Activated T-cell treated with anti-CD3 and anti-CD28 coated beads, Interleukin-2, amount 50 U/mL, for 4 hours (primary cell): ENCODE measurements around the gene CHCHD6. TPM values are rescaled to one million over a fixed set of nuclear protein-coding genes. Genes with fewer than 3 reads are reported as not detected.

Experiments used
- ATAC-seq, 2 donors: fragments of 200-7000 bp; cut with Tn5 transposase; one replicate each; pipeline ENCODE4 v1.10.0; 2021
- DNase-seq: peaks from one replicate; pipeline ENCODE4 v3.0.0-alpha.2; 2020
- H3K27me3 Mint-ChIP-seq: one replicate; pipeline ENCODE4 v1.8.0; 2021; ENCODE audit warnings: low read depth, mixed read lengths
- H3K36me3 Mint-ChIP-seq: one replicate; pipeline ENCODE4 v1.8.0; 2022; ENCODE audit warnings: mixed read lengths; ENCODE audit not compliant: insufficient read depth
- H3K4me1 Mint-ChIP-seq: one replicate; pipeline ENCODE4 v1.8.0; 2021; ENCODE audit warnings: low read depth, mixed read lengths
- H3K4me3 Mint-ChIP-seq: one replicate; pipeline ENCODE4 v1.8.0; 2021; ENCODE audit warnings: mild to moderate bottlenecking, moderate library complexity, mixed read lengths
- H3K9me3 Mint-ChIP-seq: one replicate; pipeline ENCODE4 v1.8.0; 2021; ENCODE audit warnings: mixed read lengths
- total RNA-seq, 3 donors: library from RNA; stranded (reverse); gene quantifications; one replicate each; pipeline ENCODE4 v1.2.1, GENCODE V29; 2021

The CHCHD6 gene
- total RNA-seq, 3 donors from 2014 or later, result 17.9 to 23.6 (median 21.4) TPM

DNA sequence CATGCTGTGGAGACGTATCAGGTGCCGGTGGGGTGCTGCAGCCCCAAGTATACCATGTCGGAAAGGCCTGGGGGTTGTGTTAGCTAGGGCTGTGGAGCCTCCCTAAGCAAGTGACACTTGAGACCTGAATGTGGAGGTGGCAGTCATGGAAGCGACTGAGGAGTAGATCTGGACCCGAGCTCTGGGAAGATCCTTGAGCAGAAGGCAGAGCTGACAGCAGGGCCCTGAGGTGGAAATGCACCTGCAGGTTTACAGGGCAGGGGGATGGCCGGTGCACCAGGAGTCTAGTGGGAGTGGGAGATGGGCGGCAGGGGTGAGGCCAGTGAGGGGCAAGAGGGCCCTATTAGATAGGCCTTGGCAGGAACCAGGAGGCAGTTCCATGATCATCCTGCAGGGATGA lies 187.1 kb downstream of the CHCHD6 start:
- Mint-ChIP-seq H3K9me3 (no peaks in the 10 kb centered on the region), H3K4me1 (peaks cover 2% of the 10 kb centered on the region), H3K36me3 (peaks cover 9% of the 10 kb centered on the region), H3K27me3 (no peaks in the 10 kb centered on the region), H3K4me3 (no peak overlapping the region)
- no peak for DNase-seq
- ATAC-seq, result no peak

- Mint-ChIP-seq H3K4me1 (peaks cover 2% of the 10 kb centered on the region), H3K27me3 (no peaks in the 10 kb centered on the region), H3K36me3 (peaks cover 9% of the 10 kb centered on the region), H3K4me3 (no peak overlapping the region), H3K9me3 (no peaks in the 10 kb centered on the region)
- no peak for DNase-seq
- no peak for ATAC-seq
These were observed 187.8 kb downstream of the CHCHD6 start for GRCh38 chr3:126891791-126892190.

DNA sequence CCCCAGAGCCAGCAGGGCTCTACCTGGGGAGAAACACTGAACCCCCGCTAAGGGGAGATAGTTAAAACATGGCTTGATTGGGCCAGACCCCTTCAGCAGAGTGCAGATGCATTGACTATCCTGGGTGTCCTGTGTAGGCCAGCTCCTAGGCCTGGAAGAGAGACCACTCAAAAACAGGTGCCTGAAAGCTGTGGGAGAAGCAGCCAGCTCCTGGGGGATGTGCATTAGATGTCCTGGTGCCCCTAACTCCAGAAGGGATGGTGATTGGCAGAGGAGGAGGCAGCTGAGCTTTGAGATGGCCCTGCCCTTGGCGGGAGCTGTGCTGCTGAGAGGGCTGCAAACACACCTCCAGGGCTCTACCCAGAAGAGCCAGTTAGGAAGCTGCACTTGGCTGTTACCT lies 189.6 kb downstream of the CHCHD6 start:
- no peak overlapping the region for H3K4me3 Mint-ChIP-seq
- no peak for ATAC-seq
- peaks cover 5% of the 10 kb centered on the region for H3K36me3 Mint-ChIP-seq

DNA sequence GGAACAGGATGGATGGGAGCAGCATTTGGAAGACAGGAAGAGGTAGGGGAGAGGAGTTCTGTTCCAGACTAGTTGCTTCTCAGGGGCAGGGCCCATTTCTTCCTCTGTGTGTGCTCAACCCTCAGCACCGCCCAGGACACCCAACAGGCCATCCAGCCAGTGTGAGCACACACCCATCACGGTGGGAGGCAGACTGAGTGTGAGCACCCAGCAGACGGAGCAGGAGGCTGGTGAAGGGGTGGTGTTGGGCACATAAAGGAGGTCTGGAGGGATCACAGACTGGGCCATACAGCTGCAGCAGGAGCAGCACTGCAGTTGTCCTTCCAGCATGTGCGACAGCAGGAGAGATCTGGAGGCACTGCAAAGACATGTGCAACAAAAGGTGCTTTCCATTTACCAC lies 190.4 kb downstream of the CHCHD6 start:
- H3K9me3 Mint-ChIP-seq, result no peaks in the 10 kb centered on the region
- ATAC-seq (no peak), DNase-seq (no peak)
- peaks cover 3% of the 10 kb centered on the region for H3K36me3 Mint-ChIP-seq
- H3K27me3 Mint-ChIP-seq, result no peaks in the 10 kb centered on the region
- H3K4me3 Mint-ChIP-seq, result no peak overlapping the region
- no peaks in the 10 kb centered on the region for H3K4me1 Mint-ChIP-seq

More for the DNA sequence above, 189.6 kb downstream of the CHCHD6 start:
- Mint-ChIP-seq H3K9me3 (no peaks in the 10 kb centered on the region), H3K27me3 (no peaks in the 10 kb centered on the region), H3K4me1 (no peaks in the 10 kb centered on the region)
- DNase-seq, result no peak

DNA sequence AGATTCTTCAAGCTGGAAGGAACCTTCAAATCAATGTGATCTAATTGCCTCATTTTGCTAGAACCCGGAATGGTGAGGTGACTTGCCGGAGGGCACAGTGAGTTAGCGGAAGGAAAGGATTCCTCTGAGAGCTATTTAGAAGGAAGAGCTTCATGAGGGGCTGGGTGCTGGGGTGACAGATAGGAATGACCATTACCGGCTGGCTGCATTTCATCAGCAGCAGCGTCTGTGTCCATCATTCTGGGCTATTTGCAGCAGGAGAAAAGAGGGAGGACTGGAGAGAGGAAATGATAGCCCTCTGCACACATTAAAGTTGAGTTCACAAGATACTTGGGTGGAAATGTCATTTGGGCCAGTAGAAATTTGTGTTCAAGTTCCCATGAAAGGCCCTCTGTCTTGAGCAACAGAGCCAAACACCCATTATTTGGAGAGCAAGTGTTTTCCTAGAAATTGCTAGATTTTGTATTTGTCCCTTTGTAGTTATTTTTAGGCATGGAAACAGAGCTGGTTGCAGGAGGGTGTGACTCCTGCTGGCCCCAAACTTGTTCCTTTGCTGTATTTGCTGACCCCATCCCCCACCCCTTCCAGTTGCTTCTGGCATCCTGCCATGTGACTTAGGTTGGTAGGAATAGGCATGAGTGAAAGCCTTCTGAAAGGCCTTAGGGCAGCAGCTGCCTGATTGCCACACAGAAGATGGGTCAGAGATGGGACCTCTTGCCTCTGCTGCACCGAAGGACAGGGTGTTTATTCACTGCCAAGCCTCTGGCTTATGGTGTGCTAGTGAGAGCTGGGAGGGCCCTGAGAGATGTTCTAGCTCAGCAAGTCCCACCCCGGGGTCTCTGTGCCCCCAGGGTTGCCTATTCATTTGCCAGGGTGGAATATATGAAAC lies 191.4 kb downstream of the CHCHD6 start:
- Mint-ChIP-seq H3K9me3 (no peaks in the 10 kb centered on the region), H3K4me1 (no peaks in the 10 kb centered on the region), H3K36me3 (peaks cover 8% of the 10 kb centered on the region), H3K27me3 (no peaks in the 10 kb centered on the region), H3K4me3 (no peak overlapping the region)
- ATAC-seq, result no peak
- DNase-seq, result no peak

DNA sequence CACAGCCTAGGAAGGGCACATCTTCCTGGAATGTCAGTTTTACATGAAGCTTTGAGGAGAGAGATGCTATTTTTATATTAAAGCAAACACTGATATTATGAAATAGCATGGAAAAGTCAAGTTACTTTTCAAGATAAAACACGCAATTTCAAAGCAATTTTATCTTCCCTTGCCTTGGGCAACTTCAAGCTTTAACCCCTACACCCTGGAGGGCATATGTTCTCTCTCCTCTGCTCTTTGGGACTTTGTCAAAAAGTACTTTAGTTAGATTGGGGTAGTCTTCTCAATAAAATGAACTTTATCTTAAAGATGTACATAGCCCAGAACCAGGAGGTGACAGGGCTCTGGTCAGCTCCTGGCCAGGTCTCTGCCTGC lies 192.0 kb downstream of the CHCHD6 start:
- ATAC-seq (no peak), DNase-seq (no peak)
- Mint-ChIP-seq H3K4me1 (no peaks in the 10 kb centered on the region), H3K4me3 (no peak overlapping the region), H3K27me3 (no peaks in the 10 kb centered on the region), H3K9me3 (no peaks in the 10 kb centered on the region), H3K36me3 (peaks cover 5% of the 10 kb centered on the region)

- no peak for DNase-seq
- no peaks in the 10 kb centered on the region for H3K9me3 Mint-ChIP-seq
- no peak for ATAC-seq
- peaks cover 5% of the 10 kb centered on the region for H3K36me3 Mint-ChIP-seq
- H3K4me3 Mint-ChIP-seq, result no peak overlapping the region
- H3K4me1 Mint-ChIP-seq, result no peaks in the 10 kb centered on the region
- no peaks in the 10 kb centered on the region for H3K27me3 Mint-ChIP-seq
These were observed 192.9 kb downstream of the CHCHD6 start for GRCh38 chr3:126896968-126897367.

- Mint-ChIP-seq H3K4me3 (no peak overlapping the region), H3K36me3 (peaks cover 5% of the 10 kb centered on the region), H3K9me3 (no peaks in the 10 kb centered on the region), H3K27me3 (no peaks in the 10 kb centered on the region), H3K4me1 (no peaks in the 10 kb centered on the region)
- no peak for DNase-seq
- no peak for ATAC-seq
These were observed 193.9 kb downstream of the CHCHD6 start for GRCh38 chr3:126897943-126898342.

DNA sequence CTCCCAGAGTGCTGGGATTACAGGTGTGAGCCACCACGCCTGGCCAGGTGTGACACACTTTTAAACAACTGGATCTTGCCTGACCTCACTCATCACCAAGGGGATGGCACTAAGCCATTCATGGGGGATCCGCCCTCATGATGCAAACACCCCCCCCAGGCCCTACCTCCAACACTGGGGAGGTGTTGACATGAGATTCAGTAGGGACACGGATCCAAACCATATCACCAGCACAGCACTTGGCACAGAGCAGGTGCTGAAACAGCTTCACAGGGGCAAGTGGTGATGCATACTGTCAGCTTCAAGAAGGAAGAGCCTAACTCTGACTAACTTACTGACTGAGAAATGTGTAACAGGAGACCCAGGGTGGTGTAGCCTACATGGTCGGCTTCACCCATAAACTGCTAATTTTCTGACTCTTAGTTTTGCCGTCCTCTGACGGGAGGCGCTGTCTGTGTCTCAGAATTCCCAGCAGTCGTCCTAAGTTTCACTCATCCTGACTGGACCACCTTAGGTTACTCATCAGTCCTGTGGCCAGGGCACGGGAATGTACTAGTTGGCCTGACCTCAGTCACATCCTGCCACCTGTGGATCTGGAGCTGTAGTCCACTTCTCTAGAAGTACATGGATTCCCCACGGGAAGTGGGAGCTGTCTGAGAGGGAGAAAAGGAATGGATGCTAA lies 197.0 kb downstream of the CHCHD6 start:
- no peaks in the 10 kb centered on the region for H3K27me3 Mint-ChIP-seq
- ATAC-seq (no peak), DNase-seq (no peak)
- H3K36me3 Mint-ChIP-seq, result peaks cover 5% of the 10 kb centered on the region
- no peak overlapping the region for H3K4me3 Mint-ChIP-seq
- no peaks in the 10 kb centered on the region for H3K9me3 Mint-ChIP-seq
- no peaks in the 10 kb centered on the region for H3K4me1 Mint-ChIP-seq

DNA sequence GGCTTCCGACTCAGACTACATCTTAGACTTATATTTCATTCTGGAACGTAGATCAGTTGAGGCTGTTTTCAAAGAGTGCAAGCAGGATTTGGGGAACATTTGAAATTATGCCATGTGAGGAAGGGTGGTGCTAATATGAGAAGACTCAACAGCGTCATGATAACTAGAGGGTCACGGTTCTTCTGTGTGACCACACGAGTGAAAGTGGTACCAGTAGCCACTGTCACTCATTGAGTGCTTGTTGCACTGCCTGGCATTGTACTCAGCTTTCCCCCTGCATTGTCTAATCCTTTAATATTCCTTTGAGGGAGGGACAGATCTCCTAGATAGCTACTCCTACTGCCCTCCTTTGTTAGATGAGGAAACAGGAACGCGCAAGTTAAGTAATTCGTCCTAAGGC lies 197.6 kb downstream of the CHCHD6 start:
- H3K36me3 Mint-ChIP-seq, result peaks cover 5% of the 10 kb centered on the region
- no peaks in the 10 kb centered on the region for H3K9me3 Mint-ChIP-seq
- H3K4me1 Mint-ChIP-seq, result no peaks in the 10 kb centered on the region
- ATAC-seq, result no peak
- H3K4me3 Mint-ChIP-seq, result no peak overlapping the region
- no peak for DNase-seq
- H3K27me3 Mint-ChIP-seq, result no peaks in the 10 kb centered on the region

GRCh38 chr3:126903521-126903920 lies 199.5 kb downstream of the CHCHD6 start:
- Mint-ChIP-seq H3K9me3 (no peaks in the 10 kb centered on the region), H3K36me3 (peaks cover 6% of the 10 kb centered on the region), H3K4me1 (peaks cover under 1% of the 10 kb centered on the region), H3K27me3 (no peaks in the 10 kb centered on the region), H3K4me3 (no peak overlapping the region)
- DNase-seq (no peak), ATAC-seq (no peak)

DNA sequence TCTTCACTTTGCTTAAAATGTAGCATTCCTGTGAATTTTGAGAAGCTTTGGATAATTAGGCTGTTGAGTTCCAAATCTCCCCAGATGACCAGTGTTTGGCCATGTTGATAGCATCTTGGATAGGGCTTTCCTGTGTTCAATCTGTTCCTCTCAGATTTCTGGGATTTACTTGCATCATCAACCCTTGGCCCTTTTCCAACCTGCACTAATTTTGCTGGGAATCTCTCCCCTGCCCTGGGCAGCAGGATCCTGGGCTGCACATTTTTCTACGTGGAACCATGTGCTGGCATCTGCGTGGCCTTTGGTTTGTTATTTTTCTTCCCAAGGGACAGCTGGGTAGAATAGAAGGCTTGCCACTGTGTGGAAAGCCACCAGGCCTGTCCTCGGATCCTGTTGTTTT lies 203.5 kb downstream of the CHCHD6 start:
- ATAC-seq (no peak), DNase-seq (no peak)
- Mint-ChIP-seq H3K9me3 (peaks cover 4% of the 10 kb centered on the region), H3K36me3 (peaks cover 13% of the 10 kb centered on the region), H3K4me1 (peaks cover 36% of the 10 kb centered on the region), H3K4me3 (no peak overlapping the region), H3K27me3 (no peaks in the 10 kb centered on the region)

DNA sequence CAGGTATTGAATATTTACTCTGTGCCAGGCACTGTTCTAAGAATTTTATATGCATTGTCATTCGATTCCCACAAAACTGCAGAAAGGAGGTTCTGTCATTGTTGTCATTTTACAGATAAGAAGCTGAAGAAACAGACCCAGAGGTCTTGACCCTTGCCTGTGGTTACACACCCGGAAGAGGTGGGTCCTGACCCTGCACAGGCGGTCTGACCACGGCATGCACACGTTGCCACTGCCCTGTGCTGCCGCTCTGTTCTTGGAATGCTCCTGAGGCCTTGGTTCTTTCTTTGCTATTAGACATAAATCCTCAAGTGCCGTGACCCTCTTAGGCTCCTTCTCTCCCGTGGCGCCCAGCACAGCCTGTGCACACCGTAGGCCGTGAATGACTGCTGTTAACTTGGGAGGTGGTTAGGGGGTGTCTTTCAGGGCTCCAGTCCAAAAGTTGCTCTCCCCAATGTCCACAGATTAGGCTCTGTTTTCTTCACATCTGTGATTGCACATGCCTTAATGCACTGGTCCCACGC lies 204.8 kb downstream of the CHCHD6 start:
- Mint-ChIP-seq H3K4me3 (no peak overlapping the region), H3K9me3 (peaks cover 4% of the 10 kb centered on the region), H3K27me3 (no peaks in the 10 kb centered on the region), H3K4me1 (peaks cover 38% of the 10 kb centered on the region), H3K36me3 (peaks cover 13% of the 10 kb centered on the region)
- DNase-seq (no peak), ATAC-seq (no peak)

GRCh38 chr3:126910231-126910630 lies 206.2 kb downstream of the CHCHD6 start:
- H3K36me3 Mint-ChIP-seq, result peaks cover 13% of the 10 kb centered on the region
- peaks cover 39% of the 10 kb centered on the region for H3K4me1 Mint-ChIP-seq
- no peak for ATAC-seq
- no peak for DNase-seq
- H3K4me3 Mint-ChIP-seq, result no peak overlapping the region
- H3K27me3 Mint-ChIP-seq, result no peaks in the 10 kb centered on the region
- peaks cover 4% of the 10 kb centered on the region for H3K9me3 Mint-ChIP-seq
